GM19043 (cell line): ENCODE data around the gene SMTN.
"Not testable (repeated sequence)": the region's sequence is repeated elsewhere in the genome, so short reads cannot be mapped to it uniquely, and the experiment has no call there.

ENCODE experiments used
- ATAC-seq: cut with Tn5 transposase; IDR thresholded peaks from one replicate; pipeline ENCODE4 v1.9.1; 2021; ENCODE audit warnings: low read depth; ENCODE audit not compliant: unreplicated experiment

Gene SMTN

GRCh38 chr22:31089160-31090100, 8.3 kb downstream of the SMTN start:
- no peak for ATAC-seq

GRCh38 chr22:31090217-31091085, 9.3 kb downstream of the SMTN start:
- no peak for ATAC-seq

- ATAC-seq = no peak
These were observed 10.2 kb downstream of the SMTN start for GRCh38 chr22:31091106-31091975.

GRCh38 chr22:31092161-31092560, 11.0 kb downstream of the SMTN start:
- no peak for ATAC-seq

GRCh38 chr22:31093086-31093850, 12.2 kb downstream of the SMTN start:
- no peak for ATAC-seq

- no peak for ATAC-seq
These were observed 13.0 kb downstream of the SMTN start for GRCh38 chr22:31094021-31094551.

- ATAC-seq = no peak
These were observed 13.6 kb downstream of the SMTN start for GRCh38 chr22:31094741-31095140.

GRCh38 chr22:31095637-31096249, 14.6 kb downstream of the SMTN start:
- no peak for ATAC-seq

GRCh38 chr22:31096657-31097279, 15.7 kb downstream of the SMTN start:
- no peak for ATAC-seq

- not testable (repeated sequence) for ATAC-seq
These were observed 16.4 kb downstream of the SMTN start for GRCh38 chr22:31097539-31097938.

- ATAC-seq = no peak
These were observed 17.0 kb downstream of the SMTN start for GRCh38 chr22:31097941-31098631.

- ATAC-seq = no peak
These were observed 17.6 kb downstream of the SMTN start for GRCh38 chr22:31098632-31099110.

GRCh38 chr22:31099386-31099785, 18.3 kb downstream of the SMTN start:
- no peak for ATAC-seq

GRCh38 chr22:31099841-31100761, 19.0 kb downstream of the SMTN start:
- ATAC-seq = no peak

GRCh38 chr22:31100762-31101525, 19.8 kb downstream of the SMTN start:
- ATAC-seq = no peak

GRCh38 chr22:31102441-31103081, 21.4 kb downstream of the SMTN start:
- no peak for ATAC-seq
